Lung (tissue), 12 donors: ENCODE measurements around the gene KRTAP12-4. TPM values are rescaled to one million over a fixed set of nuclear protein-coding genes. Genes with fewer than 3 reads are reported as not detected.
"Not testable (repeated sequence)": the region's sequence is repeated elsewhere in the genome, so short reads cannot be mapped to it uniquely, and the experiment has no call there.

Experiments used
- ATAC-seq: fragments of 200-7000 bp; cut with Tn5 transposase; one replicate; pipeline ENCODE4 v1.9.1; 2020; ENCODE audit warnings: moderate number of reproducible peaks; ENCODE audit not compliant: insufficient read depth, low FRiP score
- DNase-seq, 3 donors: peaks; one replicate each; pipeline ENCODE4 v3.0.0-alpha.2; 2013 to 2017
- H3K27ac ChIP-seq, 2 donors: one replicate each; pipeline ENCODE4 v1.5.1; 2013; ENCODE audit warnings: mild to moderate bottlenecking in 2 of 2, moderate library complexity in 2 of 2, control low read depth in 1 of 2, inconsistent platforms in 1 of 2, low read depth in 1 of 2, low read length in 1 of 2
- H3K27me3 ChIP-seq, 3 donors: one replicate each; pipeline ENCODE4 v1.5.1; 2013; ENCODE audit warnings: low read length in 2 of 3; ENCODE audit not compliant: control insufficient read depth in 3 of 3, insufficient read depth in 3 of 3
- H3K36me3 ChIP-seq, 4 donors: one replicate each; pipeline ENCODE4 v1.5.1; 2013; ENCODE audit warnings: low read length in 4 of 4, mild to moderate bottlenecking in 1 of 4, moderate library complexity in 1 of 4; ENCODE audit not compliant: control insufficient read depth in 4 of 4, insufficient read depth in 4 of 4
- H3K4me1 ChIP-seq, 5 donors: one replicate each; pipeline ENCODE4 v1.5.1; 2013; ENCODE audit warnings: low read length in 5 of 5, mild to moderate bottlenecking in 2 of 5, moderate library complexity in 1 of 5; ENCODE audit not compliant: control insufficient read depth in 5 of 5, insufficient read depth in 5 of 5
- H3K4me3 ChIP-seq: one replicate; pipeline ENCODE4 v1.5.1; 2013; ENCODE audit warnings: mild to moderate bottlenecking, control low read depth, moderate library complexity
- H3K9ac ChIP-seq, 2 donors: one replicate each; pipeline ENCODE4 v1.5.1; 2013; ENCODE audit warnings: low read length in 2 of 2, control low read depth in 1 of 2; ENCODE audit not compliant: insufficient read depth in 1 of 2
- H3K9me3 ChIP-seq, 4 donors: one replicate each; pipeline ENCODE4 v1.5.1; 2013; ENCODE audit warnings: low read length in 3 of 4, mild to moderate bottlenecking in 1 of 4, moderate library complexity in 1 of 4; ENCODE audit not compliant: control insufficient read depth in 4 of 4, insufficient read depth in 3 of 4
- WGBS, 2 donors: extraction: QIAGEN DNeasy Blood & Tissue Kit; methylation state at CpG; one replicate each; pipeline ENCODE4 v1.1.7; 2013; 5-methylcytosine and 5-hydroxymethylcytosine counted together
- polyA plus RNA-seq, 2 donors: library from polyadenylated mRNA; stranded (reverse); fragments of 200-250 nt; gene quantifications; one replicate each; pipeline ENCODE4 v1.2.1, GENCODE V29; 2013
- total RNA-seq, 2 donors: library from RNA; depleted of rRNA in 1 of 2; stranded (reverse); fragments of >200 nt in 1 of 2; gene quantifications; one replicate each; pipeline ENCODE4 v1.2.1, GENCODE V29; 2014 to 2021
- TF ChIP-seq, protein P1 (sequence below): IDR thresholded peaks from 2 replicates; pipeline ENCODE4 v1.5.1; 2012; ENCODE audit warnings: mild to moderate bottlenecking; ENCODE audit errors: control extremely low read depth, extremely low read depth
- donor health status: control.
- donor health status: control.
- donor health status: Bipolar disorder and iron deficiency.
- donor health status: healthy.
- donor health status: DM: yes; HTN: yes; CAD: no.

Gene KRTAP12-4
- total and polyA plus RNA-seq, 4 donors: not detected

DNA sequence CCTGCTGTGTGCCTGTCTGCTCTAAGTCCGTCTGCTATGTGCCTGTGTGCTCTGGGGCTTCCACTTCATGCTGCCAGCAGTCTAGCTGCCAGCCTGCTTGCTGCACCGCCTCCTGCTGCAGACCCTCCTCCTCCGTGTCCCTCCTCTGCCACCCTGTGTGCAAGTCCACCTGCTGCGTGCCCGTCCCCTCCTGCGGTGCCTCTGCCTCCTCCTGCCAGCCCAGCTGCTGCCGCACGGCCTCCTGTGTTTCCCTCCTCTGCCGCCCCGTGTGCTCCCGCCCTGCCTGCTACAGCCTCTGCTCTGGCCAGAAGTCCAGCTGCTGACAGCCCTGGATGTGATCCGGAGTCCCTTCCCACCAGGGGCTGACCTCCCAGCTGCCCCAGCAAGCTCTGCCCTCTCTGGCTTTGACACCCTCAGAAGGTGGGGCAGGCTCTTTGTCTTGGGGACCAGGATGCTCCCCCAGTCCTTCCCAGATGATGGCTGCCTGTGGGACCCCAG lies 16.6 kb downstream of the KRTAP12-4 start:
- not testable (repeated sequence) for H3K4me1 ChIP-seq, ATAC-seq, H3K36me3 ChIP-seq, H3K27me3 ChIP-seq, H3K4me3 ChIP-seq, H3K27ac ChIP-seq, DNase-seq, H3K9ac ChIP-seq
- H3K9me3 ChIP-seq: peaks cover 0 to 11% (median 3%) of the 10 kb centered on the region in 4 donors
- WGBS, 2 donors: 59 to 67% methylated on average over 11 of the region's 12 CpGs

DNA sequence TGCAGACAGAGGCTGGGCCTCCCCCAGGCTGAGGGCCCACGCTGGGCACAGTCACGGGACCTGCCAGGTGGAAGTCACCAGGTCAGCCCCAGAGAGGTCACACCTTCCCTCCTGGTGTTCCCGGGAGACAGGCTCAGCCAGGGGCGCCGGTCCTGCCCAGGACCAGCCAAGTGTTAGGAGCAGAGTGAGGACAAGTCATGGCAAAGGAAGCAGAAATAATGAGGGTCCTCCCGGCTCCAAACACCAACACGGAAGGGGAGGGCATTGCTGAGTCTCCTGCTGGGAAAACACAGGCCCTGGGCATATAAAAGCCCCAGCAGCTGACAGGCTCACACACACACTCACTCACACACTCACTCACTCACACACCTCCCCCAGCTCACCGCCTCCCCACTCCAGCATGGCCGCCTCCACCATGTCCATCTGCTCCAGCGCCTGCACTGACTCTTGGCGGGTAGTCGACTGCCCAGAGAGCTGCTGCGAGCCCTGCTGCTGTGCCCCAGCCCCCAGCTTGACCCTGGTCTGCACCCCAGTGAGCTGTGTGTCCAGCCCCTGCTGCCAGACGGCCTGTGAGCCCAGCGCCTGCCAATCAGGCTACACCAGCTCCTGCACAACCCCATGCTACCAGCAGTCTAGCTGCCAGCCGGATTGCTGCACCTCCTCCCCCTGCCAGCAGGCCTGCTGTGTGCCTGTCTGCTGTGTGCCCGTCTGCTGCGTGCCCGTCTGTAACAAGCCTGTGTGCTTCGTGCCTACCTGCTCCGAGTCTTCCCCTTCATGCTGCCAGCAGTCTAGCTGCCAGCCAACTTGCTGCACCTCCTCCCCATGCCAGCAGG lies 17.2 kb downstream of the KRTAP12-4 start, which contains the start of gene KRTAP10-10:
Gene KRTAP10-10, plus strand, starts transcription at position 339 of the 833 bp plus-strand sequence. Its CDS starts 62 bp downstream, at position 401.
- no peak within 1 kb of the TSS for H3K4me3 ChIP-seq
- peaks cover 0 to 3% (median 0%) of the 10 kb centered on the region in 3 donors for H3K27me3 ChIP-seq
- H3K27ac ChIP-seq: no peak within 1 kb of the TSS
- no peak for ATAC-seq
- DNase-seq: peak in 1 of 3 donors; percentile 29
- TF ChIP-seq, protein P1, sequence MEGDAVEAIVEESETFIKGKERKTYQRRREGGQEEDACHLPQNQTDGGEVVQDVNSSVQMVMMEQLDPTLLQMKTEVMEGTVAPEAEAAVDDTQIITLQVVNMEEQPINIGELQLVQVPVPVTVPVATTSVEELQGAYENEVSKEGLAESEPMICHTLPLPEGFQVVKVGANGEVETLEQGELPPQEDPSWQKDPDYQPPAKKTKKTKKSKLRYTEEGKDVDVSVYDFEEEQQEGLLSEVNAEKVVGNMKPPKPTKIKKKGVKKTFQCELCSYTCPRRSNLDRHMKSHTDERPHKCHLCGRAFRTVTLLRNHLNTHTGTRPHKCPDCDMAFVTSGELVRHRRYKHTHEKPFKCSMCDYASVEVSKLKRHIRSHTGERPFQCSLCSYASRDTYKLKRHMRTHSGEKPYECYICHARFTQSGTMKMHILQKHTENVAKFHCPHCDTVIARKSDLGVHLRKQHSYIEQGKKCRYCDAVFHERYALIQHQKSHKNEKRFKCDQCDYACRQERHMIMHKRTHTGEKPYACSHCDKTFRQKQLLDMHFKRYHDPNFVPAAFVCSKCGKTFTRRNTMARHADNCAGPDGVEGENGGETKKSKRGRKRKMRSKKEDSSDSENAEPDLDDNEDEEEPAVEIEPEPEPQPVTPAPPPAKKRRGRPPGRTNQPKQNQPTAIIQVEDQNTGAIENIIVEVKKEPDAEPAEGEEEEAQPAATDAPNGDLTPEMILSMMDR: no peak
- H3K9me3 ChIP-seq: peaks cover 0 to 11% (median 3%) of the 10 kb centered on the region in 4 donors
- WGBS, 2 donors: 59 to 64% methylated on average over 18 to 21 of the region's 21 CpGs
- H3K36me3 ChIP-seq: no peaks in the 10 kb centered on the region
- no peak within 1 kb of the TSS for H3K9ac ChIP-seq
- peaks cover 0 to 5% (median 0%) of the 10 kb centered on the region in 5 donors for H3K4me1 ChIP-seq

DNA sequence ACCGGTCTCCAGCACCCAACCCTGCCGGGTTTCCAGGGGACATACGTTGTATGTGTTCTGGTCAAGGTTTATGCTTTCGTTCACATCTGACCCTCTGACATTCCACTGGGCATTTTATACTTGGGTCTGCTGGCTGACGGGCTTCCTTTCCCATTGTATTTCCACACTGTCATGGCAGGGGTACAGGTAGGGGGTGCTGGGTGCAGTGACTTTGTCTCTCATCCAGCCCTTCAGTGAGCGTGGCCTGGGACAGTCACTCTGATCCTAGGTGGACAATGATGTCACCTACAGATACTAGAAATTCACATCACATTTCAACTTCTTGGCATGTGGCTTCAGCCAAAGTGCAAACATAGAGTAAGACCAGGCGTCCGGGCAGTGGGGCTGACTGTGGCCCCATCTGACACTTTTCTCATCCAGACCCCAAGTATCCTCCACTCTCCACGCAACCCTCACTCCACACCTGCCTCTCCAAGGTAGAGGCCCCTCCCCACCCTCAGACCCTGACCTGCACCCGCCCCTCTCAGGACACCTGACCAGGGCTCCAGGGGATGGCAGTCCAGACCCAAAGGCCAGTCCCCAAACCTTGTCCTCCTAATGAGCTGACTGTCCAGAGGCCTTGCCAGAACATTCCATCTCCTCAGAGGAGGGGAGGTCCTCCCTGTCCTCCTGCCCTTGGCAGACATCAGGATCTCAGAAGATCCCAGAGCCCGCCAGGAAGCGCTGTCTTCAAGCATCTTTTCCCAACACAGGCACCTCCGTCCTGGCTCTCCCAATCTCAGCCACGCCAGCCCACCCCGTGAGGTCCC lies 18.0 kb downstream of the KRTAP12-4 start:
- 82 to 86% methylated on average over 15 of the region's 15 CpGs for WGBS, 2 donors

More for the DNA sequence above, 18.0 kb downstream of the KRTAP12-4 start:
- DNase-seq (no peak), ATAC-seq (no peak)
- TF ChIP-seq, protein P1: no peak
- Histone ChIP-seq H3K4me1 (peaks cover 0 to 5% (median 0%) of the 10 kb centered on the region in 5 donors), H3K36me3 (no peaks in the 10 kb centered on the region), H3K4me3 (no peak overlapping the region), H3K27ac (no peak overlapping the region), H3K27me3 (peaks cover 0 to 3% (median 0%) of the 10 kb centered on the region in 3 donors), H3K9me3 (peaks cover 0 to 11% (median 5%) of the 10 kb centered on the region in 4 donors), H3K9ac (no peak overlapping the region)
